A673 (cell line): ENCODE data around the gene TPGS1.

Source experiments
- EZH2 ChIP-seq: fragments of 200-600 bp; sonication (generic); IDR thresholded peaks from 2 replicates; pipeline ENCODE4 v1.6.1; 2017; ENCODE audit warnings: borderline replicate concordance, low read depth, mild to moderate bottlenecking, mixed read lengths, antibody characterized with exemption, low read length; ENCODE audit not compliant: poor library complexity, severe bottlenecking
- TF ChIP-seq, protein P1 (sequence below): fragments of 300-800, 200-600 bp; sonication (generic); conservative IDR thresholded peaks from 2 replicates; pipeline ENCODE4 v1.5.1; 2017; ENCODE audit warnings: low read depth, mild to moderate bottlenecking, antibody characterized with exemption, low read length, moderate library complexity, mixed read lengths

GRCh38 chr19:513368-514165 is 6.3 kb downstream of the TPGS1 start:
- TF ChIP-seq, protein P1, sequence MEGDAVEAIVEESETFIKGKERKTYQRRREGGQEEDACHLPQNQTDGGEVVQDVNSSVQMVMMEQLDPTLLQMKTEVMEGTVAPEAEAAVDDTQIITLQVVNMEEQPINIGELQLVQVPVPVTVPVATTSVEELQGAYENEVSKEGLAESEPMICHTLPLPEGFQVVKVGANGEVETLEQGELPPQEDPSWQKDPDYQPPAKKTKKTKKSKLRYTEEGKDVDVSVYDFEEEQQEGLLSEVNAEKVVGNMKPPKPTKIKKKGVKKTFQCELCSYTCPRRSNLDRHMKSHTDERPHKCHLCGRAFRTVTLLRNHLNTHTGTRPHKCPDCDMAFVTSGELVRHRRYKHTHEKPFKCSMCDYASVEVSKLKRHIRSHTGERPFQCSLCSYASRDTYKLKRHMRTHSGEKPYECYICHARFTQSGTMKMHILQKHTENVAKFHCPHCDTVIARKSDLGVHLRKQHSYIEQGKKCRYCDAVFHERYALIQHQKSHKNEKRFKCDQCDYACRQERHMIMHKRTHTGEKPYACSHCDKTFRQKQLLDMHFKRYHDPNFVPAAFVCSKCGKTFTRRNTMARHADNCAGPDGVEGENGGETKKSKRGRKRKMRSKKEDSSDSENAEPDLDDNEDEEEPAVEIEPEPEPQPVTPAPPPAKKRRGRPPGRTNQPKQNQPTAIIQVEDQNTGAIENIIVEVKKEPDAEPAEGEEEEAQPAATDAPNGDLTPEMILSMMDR: no peak
- TF ChIP-seq EZH2: no peak
